ENCODE measurements around the gene SNRPE.

The SNRPE gene

DNA sequence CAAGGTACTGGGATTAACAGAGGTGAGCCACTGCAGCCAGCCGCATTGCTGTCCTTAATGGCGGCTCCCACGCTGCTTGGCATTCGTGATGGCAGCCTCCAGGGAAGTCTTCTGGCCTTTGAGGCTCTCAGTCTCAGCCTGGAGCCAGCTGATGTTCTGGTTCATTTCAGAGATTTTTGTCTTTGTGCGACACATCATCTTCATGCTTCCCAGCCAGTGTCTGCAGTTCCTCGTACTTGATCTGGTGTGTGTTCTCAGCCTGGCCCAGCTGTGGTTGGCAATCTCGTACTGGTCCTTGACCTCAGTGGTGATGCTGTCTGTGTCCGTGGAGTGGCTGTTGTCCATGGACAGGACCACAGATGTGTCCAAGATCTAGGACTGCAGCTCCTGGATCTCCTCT is 11.7 kb downstream of the SNRPE start:
- peaks cover 10 to 12% of the 10 kb centered on the region in 2 experiments for H3K36me3 ChIP-seq (ENCODE audit: control insufficient read depth in 1 of 2, insufficient read depth in 2 of 2, low read length in 2 of 2)
- no peak overlapping the region for H2BK12ac ChIP-seq (ENCODE audit: low read length)
- H2AFZ ChIP-seq (ENCODE audit: insufficient read depth, low read length, poor library complexity), result no peak overlapping the region
- no peak overlapping the region for H3K14ac ChIP-seq (ENCODE audit: low read length)
- H3K23ac ChIP-seq (ENCODE audit: low read length), result no peak overlapping the region
- no peak overlapping the region for H4K12ac ChIP-seq (ENCODE audit: low read depth, low read length)
- no peak overlapping the region for H2AK5ac ChIP-seq (ENCODE audit: low read length)
- no peaks in the 10 kb centered on the region for H3K27me3 ChIP-seq (ENCODE audit: insufficient read depth, low read length)
- no peak overlapping the region for H3K4me2 ChIP-seq (ENCODE audit: low read length)
- peaks cover 3% of the 10 kb centered on the region for H3K79me2 ChIP-seq (ENCODE audit: control insufficient read depth, insufficient read depth, low read length, poor library complexity)
- no CpG with 5 or more reads among the region's 8 CpGs for WGBS (ENCODE audit: extremely low coverage, insufficient coverage, insufficient read length)
- H4K91ac ChIP-seq (ENCODE audit: low read depth, low read length), result no peak overlapping the region
- DNase-seq, result no peak
- peaks cover 0 to 2% of the 10 kb centered on the region in 2 experiments for H3K4me1 ChIP-seq (ENCODE audit: control insufficient read depth in 1 of 2, insufficient read depth in 2 of 2, low read length in 2 of 2)
- no peak overlapping the region for H2BK5ac ChIP-seq (ENCODE audit: low read depth, low read length, poor library complexity)
- H3K4me3 ChIP-seq (ENCODE audit: low read depth, low read length), result no peak overlapping the region
- no peaks in the 10 kb centered on the region for H3K79me1 ChIP-seq (ENCODE audit: low read length)
- H3K27ac ChIP-seq (ENCODE audit: low read depth, low read length), result no peak overlapping the region
- H2BK120ac ChIP-seq (ENCODE audit: insufficient read depth, low read length, poor library complexity), result no peak overlapping the region
- H3K9me3 ChIP-seq (ENCODE audit: insufficient read depth, low read depth, low read length), result no peaks in the 10 kb centered on the region
- H3K9ac ChIP-seq (ENCODE audit: low read length), result no peak overlapping the region
- no peak overlapping the region for H3K18ac ChIP-seq (ENCODE audit: low read length)
- no peak overlapping the region for H4K8ac ChIP-seq (ENCODE audit: low read depth, low read length)
- H3K4ac ChIP-seq (ENCODE audit: low read depth, low read length), result no peak overlapping the region

DNA sequence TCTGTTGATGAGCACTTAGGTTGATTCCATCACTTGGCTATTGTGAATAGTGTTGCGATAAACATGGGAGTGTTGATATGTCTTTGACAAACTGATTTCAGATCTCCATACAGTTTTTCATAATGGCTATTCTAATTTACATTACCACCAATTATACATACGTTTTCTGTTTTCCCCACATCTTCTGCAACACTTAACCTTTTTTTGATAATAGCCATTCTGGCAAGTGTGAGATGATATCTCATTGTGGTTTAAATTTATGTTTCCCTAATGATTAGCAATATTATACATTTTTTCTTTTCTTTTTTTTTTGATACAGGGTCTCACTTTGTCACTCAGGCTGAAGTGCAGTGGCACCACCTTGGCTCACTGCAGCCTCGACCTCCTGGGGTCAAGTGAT is 17.0 kb downstream of the SNRPE start:
- H2AK5ac ChIP-seq (ENCODE audit: low read length), result no peak overlapping the region
- no peak overlapping the region for H3K18ac ChIP-seq (ENCODE audit: low read length)
- H3K79me2 ChIP-seq (ENCODE audit: control insufficient read depth, insufficient read depth, low read length, poor library complexity), result no peaks in the 10 kb centered on the region
- no peak overlapping the region for H3K27ac ChIP-seq (ENCODE audit: low read depth, low read length)
- no peak for DNase-seq
- no peaks in the 10 kb centered on the region for H3K79me1 ChIP-seq (ENCODE audit: low read length)
- no peak overlapping the region for H2AFZ ChIP-seq (ENCODE audit: insufficient read depth, low read length, poor library complexity)
- no peak overlapping the region for H2BK5ac ChIP-seq (ENCODE audit: low read depth, low read length, poor library complexity)
- H3K4me2 ChIP-seq (ENCODE audit: low read length), result no peak overlapping the region
- no peaks in the 10 kb centered on the region for H3K4me1 ChIP-seq (ENCODE audit: control insufficient read depth in 1 of 2, insufficient read depth in 2 of 2, low read length in 2 of 2)
- H3K4me3 ChIP-seq (ENCODE audit: low read depth, low read length), result no peak overlapping the region
- H4K12ac ChIP-seq (ENCODE audit: low read depth, low read length), result no peak overlapping the region
- no peak overlapping the region for H4K8ac ChIP-seq (ENCODE audit: low read depth, low read length)
- no peaks in the 10 kb centered on the region for H3K27me3 ChIP-seq (ENCODE audit: insufficient read depth, low read length)
- H2BK12ac ChIP-seq (ENCODE audit: low read length), result no peak overlapping the region
- no peak overlapping the region for H4K91ac ChIP-seq (ENCODE audit: low read depth, low read length)
- H2BK120ac ChIP-seq (ENCODE audit: insufficient read depth, low read length, poor library complexity), result no peak overlapping the region
- H3K9ac ChIP-seq (ENCODE audit: low read length), result no peak overlapping the region
- peaks cover 4 to 6% of the 10 kb centered on the region in 2 experiments for H3K36me3 ChIP-seq (ENCODE audit: control insufficient read depth in 1 of 2, insufficient read depth in 2 of 2, low read length in 2 of 2)
- no peak overlapping the region for H3K14ac ChIP-seq (ENCODE audit: low read length)
- WGBS (ENCODE audit: extremely low coverage, insufficient coverage, insufficient read length), result 100% methylated on average over 1 of the region's 3 CpGs
- no peaks in the 10 kb centered on the region for H3K9me3 ChIP-seq (ENCODE audit: insufficient read depth, low read depth, low read length)
- H3K23ac ChIP-seq (ENCODE audit: low read length), result no peak overlapping the region
- no peak overlapping the region for H3K4ac ChIP-seq (ENCODE audit: low read depth, low read length)

DNA sequence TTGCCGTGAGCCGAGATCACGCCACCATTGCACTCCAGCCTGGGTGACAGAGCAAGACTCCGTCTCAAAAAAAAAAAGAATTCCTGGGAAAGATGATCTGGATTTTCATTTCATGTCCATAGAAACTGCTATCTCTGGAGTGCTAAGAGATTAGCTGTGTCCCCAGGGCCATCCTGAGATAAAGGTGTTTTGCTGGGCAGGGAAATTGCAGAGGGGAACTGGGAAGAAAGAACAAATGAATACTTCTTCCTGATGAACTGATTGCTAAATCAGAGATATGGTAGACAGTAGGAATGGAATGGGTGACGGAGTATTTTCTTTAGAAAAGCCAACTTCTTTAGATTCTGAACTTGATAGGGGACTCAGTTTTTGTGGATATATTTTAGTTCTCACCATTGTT is 19.2 kb downstream of the SNRPE start:
- Histone ChIP-seq H3K9ac (ENCODE audit: low read length) (no peak overlapping the region), H3K9me3 (ENCODE audit: insufficient read depth, low read depth, low read length) (no peaks in the 10 kb centered on the region), H3K14ac (ENCODE audit: low read length) (no peak overlapping the region), H2AK5ac (ENCODE audit: low read length) (no peak overlapping the region), H3K79me1 (ENCODE audit: low read length) (no peaks in the 10 kb centered on the region), H4K91ac (ENCODE audit: low read depth, low read length) (no peak overlapping the region), H4K8ac (ENCODE audit: low read depth, low read length) (no peak overlapping the region), H2BK120ac (ENCODE audit: insufficient read depth, low read length, poor library complexity) (no peak overlapping the region), H3K18ac (ENCODE audit: low read length) (no peak overlapping the region), H3K27ac (ENCODE audit: low read depth, low read length) (no peak overlapping the region), H3K79me2 (ENCODE audit: control insufficient read depth, insufficient read depth, low read length, poor library complexity) (no peaks in the 10 kb centered on the region), H3K4me1 (ENCODE audit: control insufficient read depth in 1 of 2, insufficient read depth in 2 of 2, low read length in 2 of 2) (no peaks in the 10 kb centered on the region), H3K36me3 (ENCODE audit: control insufficient read depth in 1 of 2, insufficient read depth in 2 of 2, low read length in 2 of 2) (peaks cover 0 to 2% of the 10 kb centered on the region in 2 experiments), H3K4me3 (ENCODE audit: low read depth, low read length) (no peak overlapping the region), H3K4ac (ENCODE audit: low read depth, low read length) (no peak overlapping the region), H3K27me3 (ENCODE audit: insufficient read depth, low read length) (no peaks in the 10 kb centered on the region), H2BK5ac (ENCODE audit: low read depth, low read length, poor library complexity) (no peak overlapping the region), H4K12ac (ENCODE audit: low read depth, low read length) (no peak overlapping the region), H2AFZ (ENCODE audit: insufficient read depth, low read length, poor library complexity) (no peak overlapping the region), H3K4me2 (ENCODE audit: low read length) (no peak overlapping the region), H3K23ac (ENCODE audit: low read length) (no peak overlapping the region), H2BK12ac (ENCODE audit: low read length) (no peak overlapping the region)
- peak; percentile 65 to 86 for DNase-seq
- no CpG with 5 or more reads among the region's 5 CpGs for WGBS (ENCODE audit: extremely low coverage, insufficient coverage, insufficient read length)

DNA sequence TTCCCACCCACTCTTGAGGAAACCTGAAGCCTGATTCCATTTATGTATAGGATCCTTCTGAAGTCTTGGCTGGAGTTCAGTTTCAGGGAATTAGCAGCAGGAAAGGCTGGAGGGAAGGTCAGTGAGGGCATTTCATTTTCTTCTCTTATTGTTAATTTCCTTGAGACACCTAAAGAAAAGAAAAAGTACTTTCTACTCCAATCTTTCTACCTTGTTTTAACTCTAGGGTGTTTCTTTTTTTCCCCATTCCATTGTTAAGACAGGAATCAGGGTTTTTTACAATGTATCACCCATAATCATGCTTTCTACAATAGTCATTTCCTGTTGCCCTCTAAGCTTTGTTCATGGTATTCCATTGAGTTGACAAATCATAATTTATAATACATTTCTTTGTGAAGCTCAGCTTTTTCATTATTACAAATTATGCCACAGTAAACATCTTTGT is 27.4 kb downstream of the SNRPE start:
- Histone ChIP-seq H2BK5ac (ENCODE audit: low read depth, low read length, poor library complexity) (peak overlapping the region; percentile 31), H3K9me3 (ENCODE audit: insufficient read depth, low read depth, low read length) (no peaks in the 10 kb centered on the region), H2AFZ (ENCODE audit: insufficient read depth, low read length, poor library complexity) (no peak overlapping the region), H3K9ac (ENCODE audit: low read length) (no peak overlapping the region), H3K36me3 (ENCODE audit: control insufficient read depth in 1 of 2, insufficient read depth in 2 of 2, low read length in 2 of 2) (no peaks in the 10 kb centered on the region), H4K12ac (ENCODE audit: low read depth, low read length) (no peak overlapping the region), H2BK120ac (ENCODE audit: insufficient read depth, low read length, poor library complexity) (no peak overlapping the region), H2AK5ac (ENCODE audit: low read length) (no peak overlapping the region), H3K79me1 (ENCODE audit: low read length) (peaks cover 5% of the 10 kb centered on the region), H3K27ac (ENCODE audit: low read depth, low read length) (no peak overlapping the region), H3K27me3 (ENCODE audit: insufficient read depth, low read length) (no peaks in the 10 kb centered on the region), H4K8ac (ENCODE audit: low read depth, low read length) (no peak overlapping the region), H3K18ac (ENCODE audit: low read length) (no peak overlapping the region), H3K4me1 (ENCODE audit: control insufficient read depth in 1 of 2, insufficient read depth in 2 of 2, low read length in 2 of 2) (no peaks in the 10 kb centered on the region), H3K14ac (ENCODE audit: low read length) (no peak overlapping the region), H3K79me2 (ENCODE audit: control insufficient read depth, insufficient read depth, low read length, poor library complexity) (no peaks in the 10 kb centered on the region), H3K4ac (ENCODE audit: low read depth, low read length) (no peak overlapping the region), H3K23ac (ENCODE audit: low read length) (no peak overlapping the region), H3K4me3 (ENCODE audit: low read depth, low read length) (no peak overlapping the region), H4K91ac (ENCODE audit: low read depth, low read length) (no peak overlapping the region), H3K4me2 (ENCODE audit: low read length) (no peak overlapping the region), H2BK12ac (ENCODE audit: low read length) (no peak overlapping the region)
- DNase-seq, result peak; percentile 9 to 73

All from trophoblast cell (in vitro differentiated cells and primary cell).